ENCODE results near the gene PELI2. TPM values are rescaled to one million over a fixed set of nuclear protein-coding genes. Genes with fewer than 3 reads are reported as not detected.

Gene PELI2
- total RNA-seq, 3 donors from 2014 or later: 14.3 to 33.4 (median 30.8) TPM

GRCh38 chr14:56224691-56225681, 106.8 kb downstream of the PELI2 start:
- Histone ChIP-seq H3K4me1 (ENCODE audit: low read depth) (peaks cover 12% of the 10 kb centered on the region), H3K36me3 (ENCODE audit: low read depth) (no peaks in the 10 kb centered on the region), H3K4me3 (no peak overlapping the region), H3K9me3 (no peaks in the 10 kb centered on the region)
- no peak for TF ChIP-seq CTCF (IDR thresholded peaks at IDR 0.05)
- intact Hi-C loops (cut with DNase I, micrococcal nuclease): no loop called here
- ATAC-seq (peak; percentile 99), DNase-seq (peak; percentile 77 to 79 (median 79))

- ATAC-seq (no peak), DNase-seq (no peak)
- Histone ChIP-seq H3K4me1 (ENCODE audit: low read depth) (no peaks in the 10 kb centered on the region), H3K4me3 (no peak overlapping the region), H3K36me3 (ENCODE audit: low read depth) (no peaks in the 10 kb centered on the region), H3K9me3 (no peaks in the 10 kb centered on the region)
- TF ChIP-seq CTCF (IDR thresholded peaks at IDR 0.05): no peak
- intact Hi-C loops (cut with DNase I, micrococcal nuclease): no loop called here
These were observed 117.2 kb downstream of the PELI2 start for GRCh38 chr14:56235388-56235787.

GRCh38 chr14:56237398-56237797, 119.2 kb downstream of the PELI2 start:
- Histone ChIP-seq H3K9me3 (no peaks in the 10 kb centered on the region), H3K36me3 (ENCODE audit: low read depth) (no peaks in the 10 kb centered on the region), H3K4me1 (ENCODE audit: low read depth) (no peaks in the 10 kb centered on the region), H3K4me3 (no peak overlapping the region)
- intact Hi-C loops (cut with DNase I, micrococcal nuclease): no loop called here
- ATAC-seq (no peak), DNase-seq (no peak)
- TF ChIP-seq CTCF (IDR thresholded peaks at IDR 0.05): no peak

DNA sequence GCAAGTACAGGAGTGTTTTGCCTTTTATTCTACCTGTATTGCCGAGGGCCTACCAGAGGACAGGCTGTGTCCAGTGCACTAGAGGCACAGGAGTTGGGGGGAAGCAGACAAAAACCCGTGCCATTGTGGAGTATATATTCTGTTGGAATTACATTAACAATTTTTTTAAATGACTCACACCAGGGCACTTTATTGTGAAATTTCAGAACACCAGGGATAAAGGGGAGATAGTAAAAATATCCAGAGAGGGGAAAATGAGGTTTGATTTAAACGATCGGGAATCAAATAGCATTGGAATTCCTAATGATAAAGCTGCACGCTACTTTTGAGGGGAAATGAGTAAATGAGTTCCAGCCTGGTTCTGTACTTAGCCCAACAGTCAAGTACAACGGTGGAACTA, 123.2 kb downstream of the PELI2 start:
- TF ChIP-seq CTCF (IDR thresholded peaks at IDR 0.05): no peak
- no peaks in the 10 kb centered on the region for H3K4me1 ChIP-seq (ENCODE audit: low read depth)
- intact Hi-C loops (cut with DNase I, micrococcal nuclease): no loop called here
- no peaks in the 10 kb centered on the region for H3K36me3 ChIP-seq (ENCODE audit: low read depth)
- H3K4me3 ChIP-seq: no peak overlapping the region
- ATAC-seq (no peak), DNase-seq (no peak)
- H3K9me3 ChIP-seq: no peaks in the 10 kb centered on the region

DNA sequence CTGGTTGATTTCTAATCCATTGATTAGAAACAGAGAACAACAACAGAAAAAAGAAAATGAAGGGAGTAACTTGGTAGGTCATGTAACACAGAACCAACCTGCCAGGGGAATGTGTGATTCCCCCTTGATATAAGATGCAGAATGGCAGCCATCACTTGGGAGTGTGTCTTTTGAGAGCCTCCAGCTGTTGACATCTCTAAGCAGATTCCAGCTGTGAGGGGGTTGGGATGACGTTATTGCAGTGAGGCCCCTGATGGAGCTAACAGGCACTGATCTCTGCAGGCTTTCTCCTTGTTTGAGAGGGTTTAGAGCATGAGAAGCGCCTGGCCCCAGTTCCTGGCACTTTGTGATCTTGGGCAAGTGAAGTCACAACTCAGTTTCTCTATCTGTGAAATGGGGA, 124.9 kb downstream of the PELI2 start:
- Histone ChIP-seq H3K4me1 (ENCODE audit: low read depth) (no peaks in the 10 kb centered on the region), H3K9me3 (no peaks in the 10 kb centered on the region), H3K36me3 (ENCODE audit: low read depth) (no peaks in the 10 kb centered on the region), H3K4me3 (no peak overlapping the region)
- no peak for ATAC-seq
- no peak for TF ChIP-seq CTCF (IDR thresholded peaks at IDR 0.05)
- DNase-seq: no peak
- intact Hi-C loops (cut with DNase I, micrococcal nuclease): no loop called here

Measured in mucosa of descending colon (tissue), 3 donors.